ENCODE measurements around the gene C1orf159. TPM values are rescaled to one million over a fixed set of nuclear protein-coding genes. Genes with fewer than 3 reads are reported as not detected.
"Not testable (repeated sequence)": the region's sequence is repeated elsewhere in the genome, so short reads cannot be mapped to it uniquely, and the experiment has no call there.

C1orf159 gene
- total RNA-seq, 4 donors from 2014 or later = 6.9 to 19.6 (median 14.7) TPM

- H3K27me3 ChIP-seq = no peaks in the 10 kb centered on the region
- intact Hi-C loops (cut with DNase I) = no loop called here
- no peak for DNase-seq
- TF ChIP-seq POLR2A (IDR thresholded peaks at IDR 0.05) = no peak
- no peak for TF ChIP-seq CTCF (IDR thresholded peaks at IDR 0.05)
- H3K4me3 ChIP-seq = no peak overlapping the region
- H3K27ac ChIP-seq = no peak overlapping the region
- H3K9me3 ChIP-seq = peaks cover 0 to 4% (median 0%) of the 10 kb centered on the region in 3 donors
- H3K4me1 ChIP-seq = no peaks in the 10 kb centered on the region
- 93 to 95% methylated on average over 11 of the region's 11 CpGs for WGBS, 2 donors
- no peaks in the 10 kb centered on the region for H3K36me3 ChIP-seq
Measured at GRCh38 chr1:1100296-1100695, 15.6 kb downstream of the C1orf159 start.

- Histone ChIP-seq H3K27ac (no peak overlapping the region), H3K4me3 (no peak overlapping the region), H3K4me1 (no peaks in the 10 kb centered on the region), H3K36me3 (no peaks in the 10 kb centered on the region), H3K9me3 (peaks cover 0 to 4% (median 0%) of the 10 kb centered on the region in 3 donors), H3K27me3 (no peaks in the 10 kb centered on the region)
- DNase-seq = no peak
- intact Hi-C loops (cut with DNase I) = no loop called here
- WGBS, 2 donors = 70 to 73% methylated on average over 4 of the region's 4 CpGs
- TF ChIP-seq POLR2A (IDR thresholded peaks at IDR 0.05) = no peak
- TF ChIP-seq CTCF (IDR thresholded peaks at IDR 0.05) = no peak
Measured at GRCh38 chr1:1099506-1100183, 16.2 kb downstream of the C1orf159 start.

- Histone ChIP-seq H3K4me3 (no peak overlapping the region), H3K4me1 (no peaks in the 10 kb centered on the region), H3K27ac (no peak overlapping the region), H3K27me3 (no peaks in the 10 kb centered on the region), H3K9me3 (peaks cover 0 to 4% (median 0%) of the 10 kb centered on the region in 3 donors), H3K36me3 (no peaks in the 10 kb centered on the region)
- TF ChIP-seq POLR2A (IDR thresholded peaks at IDR 0.05) = no peak
- TF ChIP-seq CTCF (IDR thresholded peaks at IDR 0.05) = no peak
- intact Hi-C loops (cut with DNase I) = no loop called here
- 82% methylated on average over 18 of the region's 18 CpGs for WGBS, 2 donors
- no peak for DNase-seq
Measured at GRCh38 chr1:1098681-1099421, 17.0 kb downstream of the C1orf159 start.

- H3K36me3 ChIP-seq; DNase-seq; H3K27me3 ChIP-seq; H3K27ac ChIP-seq; H3K4me1 ChIP-seq; intact Hi-C loops (cut with DNase I); H3K4me3 ChIP-seq; H3K9me3 ChIP-seq: not testable (repeated sequence)
- WGBS, 2 donors = 91 to 95% methylated on average over 5 of the region's 5 CpGs
Measured at GRCh38 chr1:1096136-1096535, 19.8 kb downstream of the C1orf159 start.

GRCh38 chr1:1094981-1095380 is 20.9 kb downstream of the C1orf159 start:
- H3K4me1 ChIP-seq = no peaks in the 10 kb centered on the region
- TF ChIP-seq POLR2A (IDR thresholded peaks at IDR 0.05) (no peak), CTCF (IDR thresholded peaks at IDR 0.05) (no peak)
- H3K4me3 ChIP-seq = no peak overlapping the region
- WGBS, 2 donors = 81 to 86% methylated on average over 7 of the region's 7 CpGs
- intact Hi-C loops (cut with DNase I) = no loop called here
- no peak for DNase-seq
- no peak overlapping the region for H3K27ac ChIP-seq
- no peaks in the 10 kb centered on the region for H3K36me3 ChIP-seq
- H3K27me3 ChIP-seq = no peaks in the 10 kb centered on the region
- peaks cover 0 to 3% (median 0%) of the 10 kb centered on the region in 3 donors for H3K9me3 ChIP-seq

All from esophagus squamous epithelium (tissue), 5 donors.